GM12875 (cell line): ENCODE results near the gene TDRD10.

Experiments
- H3K4me3 ChIP-seq: one replicate; pipeline ENCODE4 v1.5.1; 2011; ENCODE audit warnings: low read depth, low read length, control low read depth
- TF ChIP-seq, protein P1 (sequence below): IDR thresholded peaks from 2 replicates; pipeline ENCODE4 v1.5.1; 2011; ENCODE audit warnings: low read depth, mild to moderate bottlenecking, control low read depth, inconsistent platforms, low read length, moderate library complexity, borderline replicate concordance; ENCODE audit not compliant: insufficient read depth

TDRD10 gene

DNA sequence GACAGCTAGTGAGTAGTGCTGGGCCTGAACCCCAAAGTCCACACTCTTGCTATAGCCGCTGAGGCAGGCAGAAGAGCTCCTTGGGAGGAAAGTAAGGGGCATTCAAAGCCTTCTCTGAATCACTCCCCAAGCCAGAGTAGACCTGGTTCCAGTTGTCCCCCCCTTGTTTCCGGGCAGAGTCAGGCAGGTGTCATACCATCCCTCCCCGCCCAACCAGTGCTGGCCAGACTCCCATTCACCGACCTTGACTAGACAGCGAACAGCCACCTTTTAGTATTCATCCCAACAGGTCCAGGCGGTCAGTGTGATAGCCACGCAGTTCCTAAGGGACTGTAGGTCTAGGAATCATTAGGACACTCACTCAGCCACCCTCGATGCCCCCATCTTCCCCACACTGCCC lies 77.4 kb downstream of the TDRD10 start:
- H3K4me3 ChIP-seq, result no peak overlapping the region
- TF ChIP-seq, protein P1, sequence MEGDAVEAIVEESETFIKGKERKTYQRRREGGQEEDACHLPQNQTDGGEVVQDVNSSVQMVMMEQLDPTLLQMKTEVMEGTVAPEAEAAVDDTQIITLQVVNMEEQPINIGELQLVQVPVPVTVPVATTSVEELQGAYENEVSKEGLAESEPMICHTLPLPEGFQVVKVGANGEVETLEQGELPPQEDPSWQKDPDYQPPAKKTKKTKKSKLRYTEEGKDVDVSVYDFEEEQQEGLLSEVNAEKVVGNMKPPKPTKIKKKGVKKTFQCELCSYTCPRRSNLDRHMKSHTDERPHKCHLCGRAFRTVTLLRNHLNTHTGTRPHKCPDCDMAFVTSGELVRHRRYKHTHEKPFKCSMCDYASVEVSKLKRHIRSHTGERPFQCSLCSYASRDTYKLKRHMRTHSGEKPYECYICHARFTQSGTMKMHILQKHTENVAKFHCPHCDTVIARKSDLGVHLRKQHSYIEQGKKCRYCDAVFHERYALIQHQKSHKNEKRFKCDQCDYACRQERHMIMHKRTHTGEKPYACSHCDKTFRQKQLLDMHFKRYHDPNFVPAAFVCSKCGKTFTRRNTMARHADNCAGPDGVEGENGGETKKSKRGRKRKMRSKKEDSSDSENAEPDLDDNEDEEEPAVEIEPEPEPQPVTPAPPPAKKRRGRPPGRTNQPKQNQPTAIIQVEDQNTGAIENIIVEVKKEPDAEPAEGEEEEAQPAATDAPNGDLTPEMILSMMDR, result no peak

GRCh38 chr1:154581766-154582165 lies 79.7 kb downstream of the TDRD10 start:
- TF ChIP-seq, protein P1, result no peak
- no peak overlapping the region for H3K4me3 ChIP-seq

DNA sequence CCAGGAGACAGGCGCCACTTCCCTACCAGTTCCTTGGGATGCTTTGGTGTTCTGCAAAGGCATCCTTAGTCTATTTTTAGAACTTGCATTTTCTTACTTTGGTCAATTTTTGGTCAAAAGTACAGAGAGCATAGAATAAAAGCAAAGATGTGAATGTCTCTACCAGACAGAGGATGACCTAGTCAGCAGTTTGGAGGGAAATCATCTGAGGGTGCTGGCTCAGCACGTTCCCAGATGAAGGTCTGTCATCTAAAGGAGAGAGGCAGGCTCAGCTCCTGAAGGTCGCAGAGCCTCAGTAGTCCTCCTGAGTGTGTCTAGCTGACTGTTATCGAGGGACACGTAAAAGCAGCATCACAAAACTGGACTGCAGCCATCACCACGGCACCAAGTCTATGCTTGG lies 80.9 kb downstream of the TDRD10 start:
- TF ChIP-seq, protein P1, result no peak
- no peak overlapping the region for H3K4me3 ChIP-seq

DNA sequence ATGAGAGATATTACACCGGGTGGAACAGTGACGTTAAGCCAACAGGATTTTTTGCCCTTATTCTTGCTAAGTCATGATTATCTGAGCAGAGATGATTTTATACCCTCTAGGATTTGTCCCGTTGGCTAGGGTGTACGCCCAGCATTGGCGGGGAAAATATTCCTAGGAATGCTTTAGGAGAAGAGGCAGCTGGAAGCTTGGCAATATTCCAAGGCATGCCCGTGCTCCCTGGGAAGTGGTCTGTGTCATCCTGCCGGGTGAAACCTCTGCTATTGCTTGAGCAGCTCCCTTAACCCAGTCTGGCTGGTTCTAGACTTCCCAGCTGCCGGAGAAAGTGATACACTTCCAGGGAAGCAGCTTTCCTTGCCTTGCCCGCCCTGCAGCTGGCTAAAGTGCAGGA lies 81.8 kb downstream of the TDRD10 start:
- no peak overlapping the region for H3K4me3 ChIP-seq
- TF ChIP-seq, protein P1, result no peak

- no peak overlapping the region for H3K4me3 ChIP-seq
These were observed 82.4 kb downstream of the TDRD10 start for GRCh38 chr1:154584267-154584994.

GRCh38 chr1:154586231-154586630 lies 84.2 kb downstream of the TDRD10 start:
- no peak overlapping the region for H3K4me3 ChIP-seq
- TF ChIP-seq, protein P1, result no peak

More at GRCh38 chr1:154584267-154584994, 82.4 kb downstream of the TDRD10 start:
- TF ChIP-seq, protein P1, result no peak

DNA sequence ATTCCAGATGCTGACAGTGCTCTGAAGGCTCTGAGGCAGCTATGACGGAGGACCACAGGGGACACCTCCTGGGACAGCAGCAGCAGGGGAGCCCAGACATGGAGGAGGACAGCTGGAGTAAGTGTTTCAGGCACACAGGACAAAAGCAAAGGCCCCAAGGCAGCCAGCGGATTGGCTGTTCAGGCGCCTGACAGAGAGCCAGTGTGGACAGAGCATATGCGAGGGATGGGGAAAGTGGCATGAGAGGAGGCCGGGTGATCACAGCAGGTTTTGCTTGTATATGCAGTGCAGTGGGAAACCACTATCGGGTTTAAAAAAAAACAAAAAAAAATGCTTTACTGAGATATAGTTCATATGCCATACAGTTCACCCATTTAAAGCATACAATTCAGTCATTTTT lies 84.6 kb downstream of the TDRD10 start:
- H3K4me3 ChIP-seq, result no peak overlapping the region
- TF ChIP-seq, protein P1, result no peak
